H9 (cell line): ENCODE data around the gene ARPP21. TPM values are rescaled to one million over a fixed set of nuclear protein-coding genes. Genes with fewer than 3 reads are reported as not detected.

ENCODE experiments used
- DNase-seq: peaks from one replicate; pipeline ENCODE4 v3.0.0-alpha.2; 2017
- H2AFZ ChIP-seq: one replicate; pipeline ENCODE4 v1.6.1; 2013; ENCODE audit warnings: mild to moderate bottlenecking, low read length, control low read depth, moderate library complexity
- H2AK5ac ChIP-seq: 2 replicates; pipeline ENCODE4 v1.6.1; 2013; ENCODE audit warnings: low read length, control low read depth, mixed read lengths; ENCODE audit not compliant: insufficient read length
- H2BK120ac ChIP-seq: one replicate; pipeline ENCODE4 v1.6.1; 2013; ENCODE audit warnings: low read depth, mild to moderate bottlenecking, low read length, control low read depth, inconsistent platforms; ENCODE audit not compliant: poor library complexity, severe bottlenecking
- H2BK12ac ChIP-seq: 2 replicates; pipeline ENCODE4 v1.6.1; 2013; ENCODE audit warnings: low read length, control low read depth, mixed read lengths, low read depth; ENCODE audit not compliant: insufficient read length
- H2BK15ac ChIP-seq: 2 replicates; pipeline ENCODE4 v1.6.1; 2013; ENCODE audit warnings: low read depth, low read length, control low read depth
- H2BK20ac ChIP-seq: one replicate; pipeline ENCODE4 v1.6.1; 2013; ENCODE audit warnings: low read depth, mild to moderate bottlenecking, low read length, control low read depth, inconsistent platforms; ENCODE audit not compliant: poor library complexity, severe bottlenecking
- H2BK5ac ChIP-seq: 2 replicates; pipeline ENCODE4 v1.6.1; 2013; ENCODE audit warnings: low read length, control low read depth, mixed read lengths; ENCODE audit not compliant: insufficient read length
- H3K14ac ChIP-seq: 2 replicates; pipeline ENCODE4 v1.6.1; 2013; ENCODE audit warnings: low read length, control low read depth; ENCODE audit not compliant: insufficient read depth
- H3K18ac ChIP-seq: 2 replicates; pipeline ENCODE4 v1.6.1; 2013; ENCODE audit warnings: low read depth, mild to moderate bottlenecking, mixed read lengths, low read length, control low read depth; ENCODE audit not compliant: insufficient read length
- H3K23ac ChIP-seq: 2 replicates; pipeline ENCODE4 v1.6.1; 2013; ENCODE audit warnings: low read length, control low read depth, mixed read lengths, low read depth; ENCODE audit not compliant: insufficient read length
- H3K23me2 ChIP-seq: 2 replicates; pipeline ENCODE4 v1.6.1; 2013; ENCODE audit warnings: low read depth, mild to moderate bottlenecking, mixed read lengths, low read length, control low read depth; ENCODE audit not compliant: insufficient read length, poor library complexity, severe bottlenecking
- H3K27ac ChIP-seq: 2 replicates; pipeline ENCODE4 v1.5.1; 2013; ENCODE audit warnings: low read length, control low read depth, mixed read lengths, low read depth; ENCODE audit not compliant: insufficient read length
- H3K27me3 ChIP-seq: 2 replicates; pipeline ENCODE4 v1.6.1; 2013; ENCODE audit warnings: low read length, control low read depth, inconsistent platforms; ENCODE audit not compliant: insufficient read depth
- H3K4ac ChIP-seq: 2 replicates; pipeline ENCODE4 v1.6.1; 2013; ENCODE audit warnings: low read depth, mild to moderate bottlenecking, control low read depth, inconsistent platforms, low read length, moderate library complexity
- H3K4me1 ChIP-seq: 2 replicates; pipeline ENCODE4 v1.6.1; 2013; ENCODE audit warnings: low read length, control low read depth, inconsistent platforms; ENCODE audit not compliant: insufficient read depth
- H3K4me2 ChIP-seq: 2 replicates; pipeline ENCODE4 v1.6.1; 2013; ENCODE audit warnings: low read length, control low read depth, mixed read lengths; ENCODE audit not compliant: insufficient read length, insufficient read depth
- H3K56ac ChIP-seq: 2 replicates; pipeline ENCODE4 v1.6.1; 2013; ENCODE audit warnings: low read depth, mild to moderate bottlenecking, mixed read lengths, low read length, control low read depth; ENCODE audit not compliant: insufficient read length
- H3K79me1 ChIP-seq: 2 replicates; pipeline ENCODE4 v1.6.1; 2013; ENCODE audit warnings: low read depth, mild to moderate bottlenecking, moderate library complexity, low read length, control low read depth, inconsistent platforms; ENCODE audit not compliant: insufficient read depth, poor library complexity, severe bottlenecking
- H3K79me2 ChIP-seq: 2 replicates; pipeline ENCODE4 v1.6.1; 2013; ENCODE audit warnings: low read length, control low read depth, inconsistent platforms; ENCODE audit not compliant: insufficient read depth
- H3K9ac ChIP-seq: 2 replicates; pipeline ENCODE4 v1.6.1; 2013; ENCODE audit warnings: low read length, control low read depth, mixed read lengths; ENCODE audit not compliant: insufficient read length; ENCODE audit errors: extremely low read depth
- H3K9me3 ChIP-seq: one replicate; pipeline ENCODE4 v1.6.1; 2013; ENCODE audit warnings: low read depth, low read length, inconsistent platforms; ENCODE audit not compliant: control insufficient read depth
- H3T11ph ChIP-seq: one replicate; pipeline ENCODE4 v1.6.1; 2013; ENCODE audit warnings: mild to moderate bottlenecking, low read length, control low read depth, inconsistent platforms
- H4K20me1 ChIP-seq: one replicate; pipeline ENCODE4 v1.6.1; 2013; ENCODE audit not compliant: control insufficient read depth, insufficient read length, insufficient read depth
- H4K5ac ChIP-seq: 2 replicates; pipeline ENCODE4 v1.6.1; 2013; ENCODE audit warnings: low read depth, mild to moderate bottlenecking, mixed read lengths, low read length, control low read depth; ENCODE audit not compliant: insufficient read length
- H4K8ac ChIP-seq: replicated peaks from 2 replicates; pipeline ENCODE4 v1.6.1; 2013; ENCODE audit warnings: low read length, control low read depth, mixed read lengths, low read depth; ENCODE audit not compliant: insufficient read length
- H4K91ac ChIP-seq: 2 replicates; pipeline ENCODE4 v1.6.1; 2013; ENCODE audit warnings: low read depth, mild to moderate bottlenecking, moderate library complexity, mixed read lengths, low read length, control low read depth; ENCODE audit not compliant: insufficient read length
- H3K27ac Mint-ChIP-seq, 3 experiments: 2 replicates in 2 of 3; 3 replicates in 1 of 3; pipeline ENCODE4 v1.8.0; 2020 to 2021; ENCODE audit warnings: mixed read lengths in 3 of 3, mild to moderate bottlenecking in 1 of 3, moderate library complexity in 1 of 3
- H3K27me3 Mint-ChIP-seq: 2 replicates; pipeline ENCODE4 v1.8.0; 2021; ENCODE audit warnings: low read depth, mild to moderate bottlenecking, moderate library complexity, mixed read lengths
- H3K36me3 Mint-ChIP-seq, 3 experiments: 2 replicates in 2 of 3; 3 replicates in 1 of 3; pipeline ENCODE4 v1.8.0; 2020 to 2021; ENCODE audit warnings: low read depth in 3 of 3, mixed read lengths in 3 of 3; ENCODE audit not compliant: insufficient read depth in 1 of 3
- H3K4me1 Mint-ChIP-seq, 2 experiments: 2 replicates each; pipeline ENCODE4 v1.8.0; 2020; ENCODE audit warnings: mixed read lengths in 2 of 2
- H3K4me3 Mint-ChIP-seq, 2 experiments: 2 replicates in 1 of 2; 3 replicates in 1 of 2; pipeline ENCODE4 v1.8.0; 2020 to 2021; ENCODE audit warnings: mild to moderate bottlenecking in 2 of 2, mixed read lengths in 2 of 2, moderate library complexity in 1 of 2
- H3K9me3 Mint-ChIP-seq, 2 experiments: 2 replicates in 1 of 2; 3 replicates in 1 of 2; pipeline ENCODE4 v1.8.0; 2020; ENCODE audit warnings: mild to moderate bottlenecking in 2 of 2, mixed read lengths in 2 of 2, moderate library complexity in 1 of 2
- CTCF ChIP-seq: fragments of 200-600 bp; sonication (generic); conservative IDR thresholded peaks from 3 replicates; pipeline ENCODE4 v1.8.0; 2021; ENCODE audit warnings: antibody characterized with exemption, mild to moderate bottlenecking
- WGBS: extraction: QIAGEN DNeasy Blood & Tissue Kit; methylation state at CpG from one replicate; pipeline ENCODE4 v1.1.7; 2013; ENCODE audit warnings: missing lambda C conversion rate, low lambda C conversion rate, mixed read lengths; ENCODE audit not compliant: insufficient read length; ENCODE audit errors: extremely low coverage; 5-methylcytosine and 5-hydroxymethylcytosine counted together
- total RNA-seq: library from RNA; stranded (reverse); gene quantifications from 2 replicates; pipeline ENCODE4 v1.2.1, GENCODE V29; 2021

Gene ARPP21
- total RNA-seq, 1 experiment from 2014 or later, result not detected

GRCh38 chr3:35746492-35746891 is 107.2 kb downstream of the ARPP21 start:
- Histone ChIP-seq H4K20me1 (no peaks in the 10 kb centered on the region), H4K8ac (no peak overlapping the region), H2AK5ac (no peak overlapping the region), H3K23ac (no peak overlapping the region), H2BK12ac (no peak overlapping the region), H3K79me1 (no peaks in the 10 kb centered on the region), H4K91ac (no peak overlapping the region), H2BK20ac (no peak overlapping the region), H2BK5ac (no peak overlapping the region), H2BK120ac (no peak overlapping the region), H2BK15ac (no peak overlapping the region), H3K23me2 (no peaks in the 10 kb centered on the region), H3K27me3 (peaks cover 12% of the 10 kb centered on the region; the same call in 1 of the 2 replicates), H3K4me2 (no peak overlapping the region), H3K9ac (no peak overlapping the region), H3K4me1 (no peaks in the 10 kb centered on the region; the same call in 1 of the 2 replicates), H3K79me2 (no peaks in the 10 kb centered on the region), H3K4ac (no peak overlapping the region), H3T11ph (no peak overlapping the region), H4K5ac (no peak overlapping the region), H3K9me3 (no peaks in the 10 kb centered on the region), H3K27ac (no peak overlapping the region), H3K18ac (no peak overlapping the region), H3K56ac (no peak overlapping the region), H3K14ac (no peak overlapping the region), H2AFZ (no peak overlapping the region)
- TF ChIP-seq CTCF, result no peak
- DNase-seq, result no peak
- no peaks in the 10 kb centered on the region; a peak in 1 of 5 replicates for H3K9me3 Mint-ChIP-seq
- H3K4me1 Mint-ChIP-seq, result peaks cover 14 to 15% of the 10 kb centered on the region in 2 experiments
- no peak overlapping the region for H3K27ac Mint-ChIP-seq
- no peaks in the 10 kb centered on the region for H3K36me3 Mint-ChIP-seq
- H3K27me3 Mint-ChIP-seq, result peaks cover 75% of the 10 kb centered on the region
- WGBS, result no CpG with 5 or more reads among the region's 2 CpGs
- H3K4me3 Mint-ChIP-seq, result no peak overlapping the region
